B cell (primary cell): ENCODE results near the gene OR52K1. TPM values are rescaled to one million over a fixed set of nuclear protein-coding genes. Genes with fewer than 3 reads are reported as not detected.

Source experiments
- ATAC-seq: fragments of 200-7000 bp; cut with Tn5 transposase; one replicate; pipeline ENCODE4 v1.10.0; 2021; ENCODE audit warnings: low read depth, mild to moderate bottlenecking, moderate number of reproducible peaks, moderate library complexity
- CTCF ChIA-PET: fragments of 350-600 bp; sonication (Branson Sonifier 250); formaldehyde crosslinking; loops from one replicate; lab custom pipeline; 2021; ENCODE audit warnings: antibody characterized with exemption, inconsistent platforms; lab: Charles Lee
- POLR2A ChIA-PET: fragments of 350-600 bp; sonication (Branson Sonifier 250); formaldehyde crosslinking; loops from one replicate; lab custom pipeline; 2021; ENCODE audit warnings: antibody characterized with exemption; lab: Charles Lee
- DNase-seq: peaks from one replicate; pipeline ENCODE4 v3.0.0; 2013
- H2AFZ ChIP-seq: 2 replicates; pipeline ENCODE4 v1.6.1; 2012; ENCODE audit warnings: mild to moderate bottlenecking, low read depth, low read length; ENCODE audit not compliant: insufficient read depth, poor library complexity, severe bottlenecking
- H3K27ac ChIP-seq, 2 donors: 1 replicate in 1 of 2; 2 replicates in 1 of 2; pipeline ENCODE4 v1.5.1; 2012 to 2013; ENCODE audit warnings: low read length in 2 of 2, mild to moderate bottlenecking in 2 of 2, moderate library complexity in 1 of 2
- H3K27me3 ChIP-seq, 4 experiments: fragments of 200-600 bp in 1 of 4; sonication (generic) in 1 of 4; replicated peaks in 1 of 4; 1 replicate in 2 of 4; 2 replicates in 2 of 4; pipeline versions ENCODE4 v1.6.1 to v1.7.0; 2013 to 2016; ENCODE audit warnings: low read length in 3 of 4, mild to moderate bottlenecking in 2 of 4, mixed read lengths in 1 of 4, moderate library complexity in 1 of 4; ENCODE audit not compliant: insufficient read depth in 4 of 4, control insufficient read depth in 3 of 4; ENCODE audit errors: control extremely low read depth in 1 of 4
- H3K36me3 ChIP-seq, 2 experiments: replicated peaks in 1 of 2; 1 replicate in 1 of 2; 2 replicates in 1 of 2; pipeline versions ENCODE4 v1.6.1 to v1.7.1; 2013; ENCODE audit warnings: low read length in 1 of 2; ENCODE audit not compliant: insufficient read depth in 2 of 2, control insufficient read depth in 1 of 2; ENCODE audit errors: control extremely low read depth in 1 of 2, extremely low read depth in 1 of 2
- H3K4me1 ChIP-seq, 2 donors: fragments of 200-600 bp in 1 of 2; sonication (generic) in 1 of 2; 1 replicate in 1 of 2; 2 replicates in 1 of 2; pipeline versions ENCODE4 v1.5.1 to v1.6.1; 2013 to 2017; ENCODE audit warnings: low read length in 2 of 2; ENCODE audit not compliant: control insufficient read depth in 2 of 2, insufficient read depth in 2 of 2
- H3K4me2 ChIP-seq: replicated peaks from 2 replicates; pipeline ENCODE3; 2012; ENCODE audit warnings: mild to moderate bottlenecking, low read depth, low read length; ENCODE audit not compliant: poor library complexity, severe bottlenecking
- H3K4me3 ChIP-seq, 5 experiments: fragments of 200-600 bp in 1 of 5; sonication (generic) in 1 of 5; 1 replicate in 3 of 5; 2 replicates in 2 of 5; pipeline versions ENCODE4 v1.5.1 to v1.7.0; 2011 to 2016; ENCODE audit warnings: low read length in 4 of 5, mild to moderate bottlenecking in 4 of 5, low read depth in 2 of 5, control low read depth in 1 of 5, moderate library complexity in 1 of 5; ENCODE audit not compliant: insufficient read depth in 1 of 5; ENCODE audit errors: control extremely low read depth in 1 of 5, extremely low read depth in 1 of 5
- H3K79me2 ChIP-seq: fragments of 200-600 bp; sonication (generic); one replicate; pipeline ENCODE4 v1.6.0; 2016; ENCODE audit warnings: low read length; ENCODE audit not compliant: control insufficient read depth, insufficient read depth
- H3K9ac ChIP-seq: fragments of 200-600 bp; sonication (generic); 2 replicates; pipeline ENCODE4 v1.6.1; 2017; ENCODE audit warnings: mild to moderate bottlenecking, low read length, moderate library complexity
- H3K9me3 ChIP-seq, 3 donors: one replicate each; pipeline versions ENCODE4 v1.6.1 to v1.7.1; 2013; ENCODE audit warnings: low read length in 2 of 3; ENCODE audit not compliant: control insufficient read depth in 2 of 3, insufficient read depth in 1 of 3; ENCODE audit errors: control extremely low read depth in 1 of 3
- H4K20me1 ChIP-seq: 2 replicates; pipeline ENCODE4 v1.6.0; 2012; ENCODE audit warnings: mild to moderate bottlenecking, low read length; ENCODE audit not compliant: insufficient read depth, control insufficient read depth, poor library complexity, severe bottlenecking
- H3K27ac Mint-ChIP-seq: one replicate; pipeline ENCODE4 v1.8.0; 2021; ENCODE audit warnings: mixed read lengths
- H3K27me3 Mint-ChIP-seq: one replicate; pipeline ENCODE4 v1.8.0; 2021; ENCODE audit warnings: mixed read lengths
- H3K4me1 Mint-ChIP-seq: one replicate; pipeline ENCODE4 v1.8.0; 2021; ENCODE audit warnings: mixed read lengths
- H3K4me3 Mint-ChIP-seq: one replicate; pipeline ENCODE4 v1.8.0; 2021; ENCODE audit warnings: mixed read lengths
- H3K9me3 Mint-ChIP-seq: one replicate; pipeline ENCODE4 v1.8.0; 2022; ENCODE audit warnings: mixed read lengths; ENCODE audit not compliant: insufficient read depth
- CTCF ChIP-seq: fragments of 200-600 bp; IDR thresholded peaks from one replicate; pipeline ENCODE4 v1.8.0; 2022; ENCODE audit warnings: antibody characterized with exemption, mild to moderate bottlenecking
- EZH2 ChIP-seq: IDR thresholded peaks from 2 replicates; pipeline ENCODE4 v1.6.1; 2012; ENCODE audit warnings: borderline replicate concordance, low read depth, mild to moderate bottlenecking, moderate library complexity, low read length; ENCODE audit not compliant: insufficient read depth, poor library complexity, severe bottlenecking
- WGBS: methylation state at CpG from one replicate; pipeline ENCODE4 v1.1.5; 2013; ENCODE audit warnings: missing lambda C conversion rate; ENCODE audit not compliant: insufficient coverage; 5-methylcytosine and 5-hydroxymethylcytosine counted together
- intact Hi-C: fragments of 100-400 bp; cut with micrococcal nuclease; formaldehyde crosslinking; loops from one replicate; pipeline ENCODE4 v1.10.0; 2022
- polyA plus RNA-seq: library from polyadenylated mRNA; depleted of rRNA; stranded (reverse); fragments of >200 nt; gene quantifications from 2 replicates; pipeline ENCODE4 v1.2.3, GENCODE V29; 2012
- total RNA-seq, 2 donors: library from RNA; stranded (reverse); fragments of 120-200 nt in 1 of 2; gene quantifications; 1 replicate in 1 of 2; 2 replicates in 1 of 2; pipeline versions ENCODE4 v1.2.3 to v1.2.4, GENCODE V29; 2013 to 2022

The OR52K1 gene
- total and polyA plus RNA-seq, 2 donors (not counting 1 experiment from before 2014, with no cell fraction given) = not detected

GRCh38 chr11:4541071-4541470, 58.6 kb downstream of the OR52K1 start:
- TF ChIP-seq EZH2 = no peak
- no peak for TF ChIP-seq CTCF
- Mint-ChIP-seq H3K4me3 (no peak overlapping the region), H3K9me3 (no peaks in the 10 kb centered on the region), H3K27me3 (peaks cover 10% of the 10 kb centered on the region), H3K4me1 (no peaks in the 10 kb centered on the region), H3K27ac (no peak overlapping the region)
- H3K9me3 ChIP-seq = no peaks in the 10 kb centered on the region
- no peak overlapping the region for H3K27ac ChIP-seq
- no peak overlapping the region for H3K4me3 ChIP-seq
- intact Hi-C loops = no loop called here
- H3K36me3 ChIP-seq = no peaks in the 10 kb centered on the region
- ChIA-PET POLR2A (no interaction called here), CTCF (interaction anchor here (1.1 to 6.6 kb wide), 4 partner anchors 8 to 355 kb away, joined by 3 to 92 read pairs (median 4); no protein-coding TSS in a partner anchor)
- WGBS = 60% methylated on average over 1 of the region's 1 CpG
- DNase-seq (no peak), ATAC-seq (no peak)
- H4K20me1 ChIP-seq = no peaks in the 10 kb centered on the region
- H3K4me2 ChIP-seq = no peak overlapping the region
- no peaks in the 10 kb centered on the region for H3K79me2 ChIP-seq
- H3K9ac ChIP-seq = no peak overlapping the region
- peaks cover 0 to 3% (median 0%) of the 10 kb centered on the region in 4 experiments for H3K27me3 ChIP-seq
- H2AFZ ChIP-seq = no peak overlapping the region
- no peaks in the 10 kb centered on the region for H3K4me1 ChIP-seq

Other genes with a start within 250 kb of the OR52K1 start
- gene OR52B4, start 114.3 kb upstream of the OR52K1 start, total RNA-seq = not detected in 2 replicates
- gene OR52B4, start 114.3 kb upstream of the OR52K1 start, polyA plus RNA-seq = not detected in 2 replicates
- gene TRIM21, start 88.9 kb upstream of the OR52K1 start, total RNA-seq = 26.7 and 30.9 TPM in 2 replicates
- gene TRIM21, start 88.9 kb upstream of the OR52K1 start, polyA plus RNA-seq = 10.1 and 11.8 TPM in 2 replicates
- not detected in 2 replicates for gene OR52K2, start 33.4 kb upstream of the OR52K1 start, total RNA-seq
- not detected in 2 replicates for gene OR52K2, start 33.4 kb upstream of the OR52K1 start, polyA plus RNA-seq
- gene OR52M1, start 62.5 kb downstream of the OR52K1 start, total RNA-seq = not detected in 2 replicates
- gene OR52M1, start 62.5 kb downstream of the OR52K1 start, polyA plus RNA-seq = not detected in 2 replicates
- not detected in 2 replicates for gene OR52I2, start 99.1 kb downstream of the OR52K1 start, total RNA-seq
- not detected in 2 replicates for gene OR52I2, start 99.1 kb downstream of the OR52K1 start, polyA plus RNA-seq
- gene OR52I1, start 111.4 kb downstream of the OR52K1 start, total RNA-seq = not detected in 2 replicates
- gene OR52I1, start 111.4 kb downstream of the OR52K1 start, polyA plus RNA-seq = not detected in 2 replicates
- 19.8 and 21.7 TPM in 2 replicates for gene TRIM68, start 125.6 kb downstream of the OR52K1 start, total RNA-seq
- gene TRIM68, start 125.6 kb downstream of the OR52K1 start, polyA plus RNA-seq = 5.6 and 7.6 TPM in 2 replicates
- not detected in 2 replicates for gene OR51D1, start 154.8 kb downstream of the OR52K1 start, total RNA-seq
- not detected in 2 replicates for gene OR51D1, start 154.8 kb downstream of the OR52K1 start, polyA plus RNA-seq
- gene OR51E1, start 161.3 kb downstream of the OR52K1 start, total RNA-seq = not detected in 2 replicates
- not detected in 2 replicates for gene OR51E1, start 161.3 kb downstream of the OR52K1 start, polyA plus RNA-seq
- gene OR51E2, start 215.2 kb downstream of the OR52K1 start, total RNA-seq = not detected in 2 replicates
- gene OR51E2, start 215.2 kb downstream of the OR52K1 start, polyA plus RNA-seq = not detected in 2 replicates
- not detected in 2 replicates for gene MMP26, start 222.1 kb downstream of the OR52K1 start, total RNA-seq
- not detected in 2 replicates for gene MMP26, start 222.1 kb downstream of the OR52K1 start, polyA plus RNA-seq